CD4-positive, alpha-beta T cell treated with Interleukin-17A for 4 hours (primary cell): ENCODE results near the gene SCAPER.

ENCODE experiments used
- DNase-seq: peaks from one replicate; pipeline ENCODE4 v3.0.0-alpha.2; 2020; ENCODE audit warnings: mixed read lengths

SCAPER gene, protein sequence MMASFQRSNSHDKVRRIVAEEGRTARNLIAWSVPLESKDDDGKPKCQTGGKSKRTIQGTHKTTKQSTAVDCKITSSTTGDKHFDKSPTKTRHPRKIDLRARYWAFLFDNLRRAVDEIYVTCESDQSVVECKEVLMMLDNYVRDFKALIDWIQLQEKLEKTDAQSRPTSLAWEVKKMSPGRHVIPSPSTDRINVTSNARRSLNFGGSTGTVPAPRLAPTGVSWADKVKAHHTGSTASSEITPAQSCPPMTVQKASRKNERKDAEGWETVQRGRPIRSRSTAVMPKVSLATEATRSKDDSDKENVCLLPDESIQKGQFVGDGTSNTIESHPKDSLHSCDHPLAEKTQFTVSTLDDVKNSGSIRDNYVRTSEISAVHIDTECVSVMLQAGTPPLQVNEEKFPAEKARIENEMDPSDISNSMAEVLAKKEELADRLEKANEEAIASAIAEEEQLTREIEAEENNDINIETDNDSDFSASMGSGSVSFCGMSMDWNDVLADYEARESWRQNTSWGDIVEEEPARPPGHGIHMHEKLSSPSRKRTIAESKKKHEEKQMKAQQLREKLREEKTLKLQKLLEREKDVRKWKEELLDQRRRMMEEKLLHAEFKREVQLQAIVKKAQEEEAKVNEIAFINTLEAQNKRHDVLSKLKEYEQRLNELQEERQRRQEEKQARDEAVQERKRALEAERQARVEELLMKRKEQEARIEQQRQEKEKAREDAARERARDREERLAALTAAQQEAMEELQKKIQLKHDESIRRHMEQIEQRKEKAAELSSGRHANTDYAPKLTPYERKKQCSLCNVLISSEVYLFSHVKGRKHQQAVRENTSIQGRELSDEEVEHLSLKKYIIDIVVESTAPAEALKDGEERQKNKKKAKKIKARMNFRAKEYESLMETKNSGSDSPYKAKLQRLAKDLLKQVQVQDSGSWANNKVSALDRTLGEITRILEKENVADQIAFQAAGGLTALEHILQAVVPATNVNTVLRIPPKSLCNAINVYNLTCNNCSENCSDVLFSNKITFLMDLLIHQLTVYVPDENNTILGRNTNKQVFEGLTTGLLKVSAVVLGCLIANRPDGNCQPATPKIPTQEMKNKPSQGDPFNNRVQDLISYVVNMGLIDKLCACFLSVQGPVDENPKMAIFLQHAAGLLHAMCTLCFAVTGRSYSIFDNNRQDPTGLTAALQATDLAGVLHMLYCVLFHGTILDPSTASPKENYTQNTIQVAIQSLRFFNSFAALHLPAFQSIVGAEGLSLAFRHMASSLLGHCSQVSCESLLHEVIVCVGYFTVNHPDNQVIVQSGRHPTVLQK (N-terminal part only)

DNA sequence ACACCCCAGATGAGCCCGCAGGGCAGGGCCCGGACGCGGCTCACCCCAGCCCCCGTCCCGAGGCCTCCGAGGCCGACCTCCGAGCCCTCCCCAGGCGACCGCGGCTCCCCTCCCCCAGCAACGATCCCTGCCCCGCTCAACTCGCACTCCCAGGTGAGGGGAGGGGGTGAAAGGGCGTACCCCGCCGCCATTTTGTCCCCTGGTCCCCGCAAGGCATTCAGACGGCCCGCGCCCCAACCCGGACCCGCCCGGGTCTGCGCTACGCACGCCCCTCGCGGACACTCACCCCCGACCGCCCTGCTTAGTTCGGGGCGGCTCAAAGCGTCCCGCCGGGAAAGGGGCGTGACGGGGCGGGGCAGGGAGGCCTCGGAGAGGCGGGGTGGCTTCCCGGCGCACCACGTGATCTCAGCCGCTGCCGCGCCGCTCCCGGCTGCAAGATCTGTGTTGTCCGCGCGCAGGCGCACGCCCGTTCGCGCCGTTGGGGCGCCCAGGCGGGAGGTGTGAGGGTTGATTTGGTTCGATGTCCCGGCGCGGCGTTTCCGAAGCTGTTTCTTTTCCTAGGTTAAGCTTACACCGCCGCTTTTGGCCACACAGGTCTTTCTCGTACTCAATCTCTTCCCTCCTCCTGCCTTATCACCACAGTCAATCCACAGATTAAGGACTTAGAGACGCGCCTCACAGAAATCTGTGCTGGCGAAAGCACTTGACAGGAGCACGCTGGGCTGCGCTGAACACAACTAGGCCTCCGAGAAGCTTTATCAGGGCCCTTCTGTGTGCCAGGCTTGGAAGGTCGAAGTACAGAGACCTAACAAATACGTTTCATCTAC is at the start of gene SCAPER:
SCAPER (minus strand) TSS at position 328 of the 827 bp plus-strand sequence. CDS start 21,523 bp downstream, outside the sequence.
- DNase-seq, result peak; percentile 96

DNA sequence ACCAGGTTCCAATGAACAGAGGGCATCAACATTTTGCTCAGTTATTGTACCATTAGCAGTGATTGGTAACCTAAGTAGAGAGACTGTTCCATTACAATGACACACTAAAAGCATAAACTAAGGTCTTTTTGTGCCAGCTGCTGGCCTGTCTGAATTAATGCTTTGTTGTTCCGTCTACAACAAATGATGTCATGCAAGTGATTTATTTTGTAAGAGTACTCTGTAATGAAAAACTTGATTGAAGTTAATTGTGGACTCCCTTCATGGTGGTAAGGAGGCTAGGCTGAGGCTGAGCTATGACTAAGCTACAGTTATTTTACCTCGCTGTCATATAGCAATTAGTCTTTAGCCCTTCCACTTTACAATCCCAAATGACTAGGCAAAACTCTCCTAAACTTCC is 49.6 kb upstream of the SCAPER start:
- DNase-seq, result no peak

DNA sequence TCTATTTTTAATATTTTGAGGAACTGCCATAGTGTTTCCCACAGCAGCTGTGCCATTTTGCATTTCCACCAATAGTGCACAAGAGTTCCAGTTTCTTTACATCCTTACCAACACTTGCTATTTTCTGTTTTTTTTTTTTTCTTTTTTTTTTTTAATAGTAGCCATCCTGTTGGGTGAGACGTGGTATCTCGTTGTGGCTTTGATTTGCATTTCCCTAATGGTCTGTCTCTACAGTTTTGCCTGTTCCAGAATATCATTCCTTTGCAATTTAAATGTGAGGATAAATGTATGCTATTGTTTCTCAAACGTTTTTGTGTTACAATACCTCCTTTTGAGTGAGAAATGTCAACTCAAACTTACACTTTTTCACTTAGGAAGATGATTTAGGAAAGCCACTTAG is 48.8 kb upstream of the SCAPER start:
- DNase-seq, result no peak

DNA sequence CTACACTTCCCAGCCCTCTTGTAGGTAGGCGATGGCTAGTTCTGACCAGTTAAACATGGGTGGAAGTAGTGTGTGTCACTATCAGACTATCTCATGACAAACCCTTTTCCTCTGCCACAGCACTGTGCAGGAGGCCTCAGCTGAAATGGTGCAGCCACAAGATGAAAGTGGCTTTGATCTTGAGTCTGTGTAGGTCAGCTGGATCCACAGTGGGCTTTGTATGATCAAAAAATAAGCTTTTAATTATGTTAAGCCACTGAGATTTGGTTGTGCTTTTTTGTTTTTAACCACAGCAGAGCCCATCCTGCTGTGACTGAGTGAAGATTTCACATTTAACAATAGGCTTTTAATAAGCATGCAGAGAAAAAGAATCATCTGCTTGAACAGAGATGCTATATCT is 46.1 kb upstream of the SCAPER start:
- no peak for DNase-seq

DNA sequence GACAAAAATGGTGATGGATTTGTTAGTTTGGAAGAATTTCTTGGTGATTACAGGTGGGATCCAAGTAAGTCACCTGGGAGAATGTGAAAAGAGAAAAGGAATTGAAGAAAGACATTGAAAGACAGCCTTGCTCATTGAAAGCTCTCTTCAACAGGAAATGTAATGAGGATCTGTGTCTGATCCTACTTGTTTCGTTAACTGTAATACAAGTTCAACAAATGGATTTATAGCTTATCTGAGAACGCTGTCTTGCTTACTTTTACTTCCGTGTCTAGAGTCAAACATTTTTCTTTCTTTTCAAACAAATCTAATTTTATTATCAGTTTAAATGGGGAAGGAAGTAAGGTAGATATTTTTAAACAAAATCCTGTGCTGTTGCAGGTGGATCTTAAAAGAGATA is 42.3 kb upstream of the SCAPER start:
- no peak for DNase-seq

DNA sequence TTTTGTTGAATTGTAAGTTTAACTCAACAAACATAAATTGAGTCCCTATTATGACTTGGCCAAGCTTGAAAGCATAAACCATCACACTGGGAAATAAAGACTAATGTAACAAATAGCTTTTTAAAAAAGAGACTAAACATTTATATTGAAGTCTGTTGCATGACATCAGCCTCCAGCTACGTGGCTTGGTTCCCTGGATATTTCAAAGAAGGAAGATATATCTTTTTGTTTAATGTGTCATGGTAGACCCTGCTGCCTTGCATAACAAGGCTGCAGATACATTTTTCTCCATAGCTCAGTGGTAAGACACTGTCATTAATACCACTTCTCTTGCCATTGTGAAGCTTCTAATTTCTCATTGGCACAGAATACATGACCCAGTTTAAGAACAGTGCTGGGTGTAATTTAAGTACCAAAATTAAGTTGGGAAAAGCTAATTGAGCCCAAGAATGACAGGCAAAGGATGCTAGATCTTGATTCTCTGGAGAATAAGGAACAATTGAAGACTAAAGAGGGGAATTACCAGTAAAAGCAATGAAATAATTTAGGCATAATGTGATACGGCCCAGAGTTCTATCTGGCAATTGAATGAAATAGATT is 40.5 kb upstream of the SCAPER start:
- DNase-seq, result no peak

DNA sequence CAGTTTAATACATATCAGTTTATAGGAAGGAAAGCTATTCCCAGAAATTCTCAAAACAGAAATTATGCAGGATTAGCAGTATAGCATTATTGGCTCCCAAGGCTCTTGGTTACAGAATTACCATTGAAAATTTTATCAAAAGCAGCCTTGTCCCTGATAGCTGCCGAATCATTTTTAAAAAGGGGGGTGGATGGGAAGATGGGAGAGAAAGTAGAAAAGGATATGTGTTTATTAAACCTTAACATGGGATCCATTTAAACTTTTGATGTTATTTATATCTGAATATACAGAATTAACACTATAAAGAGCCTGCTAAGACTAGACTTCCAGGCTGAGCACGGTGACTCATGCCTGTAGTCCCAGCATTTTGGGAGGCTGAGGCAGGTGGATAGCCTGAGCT is 37.2 kb upstream of the SCAPER start:
- DNase-seq, result no peak

DNA sequence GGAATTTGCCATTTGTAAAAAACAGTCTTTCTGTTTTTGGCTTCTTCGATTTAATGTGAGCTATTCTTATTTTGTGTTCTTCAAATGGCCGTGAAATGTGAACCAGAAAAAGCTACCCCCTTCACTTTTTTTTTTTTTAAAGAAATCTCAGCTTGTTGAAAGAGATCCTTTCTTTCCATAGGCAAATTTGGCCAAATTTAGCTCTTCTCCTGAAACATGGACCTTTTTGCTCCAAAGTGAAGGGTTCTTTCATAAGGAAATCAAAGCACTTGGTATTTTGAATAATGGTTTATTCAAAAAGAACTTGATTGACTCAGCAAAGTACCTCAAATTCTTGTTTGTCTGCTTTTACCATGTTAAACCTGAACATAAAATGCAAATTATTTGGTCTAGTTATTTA is 36.5 kb upstream of the SCAPER start:
- no peak for DNase-seq

DNA sequence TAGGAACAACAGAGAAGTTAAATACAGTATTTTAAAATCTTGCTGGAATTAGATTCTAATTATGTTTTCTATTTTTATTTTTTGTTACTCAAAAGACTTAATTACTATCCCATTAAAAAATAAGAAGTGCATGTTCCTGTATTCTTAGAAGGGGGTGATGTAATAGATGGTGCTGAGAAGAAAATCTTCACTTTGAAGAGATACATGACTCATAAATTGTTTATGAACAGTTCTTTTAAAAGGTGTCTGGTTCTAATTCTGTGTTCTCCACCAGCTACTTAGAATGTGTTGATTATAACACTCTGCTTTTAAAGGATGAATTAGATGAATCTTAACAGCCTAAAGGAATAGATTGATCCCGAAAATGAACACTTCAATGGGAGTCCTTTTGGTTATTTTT is 34.6 kb upstream of the SCAPER start:
- DNase-seq, result no peak

DNA sequence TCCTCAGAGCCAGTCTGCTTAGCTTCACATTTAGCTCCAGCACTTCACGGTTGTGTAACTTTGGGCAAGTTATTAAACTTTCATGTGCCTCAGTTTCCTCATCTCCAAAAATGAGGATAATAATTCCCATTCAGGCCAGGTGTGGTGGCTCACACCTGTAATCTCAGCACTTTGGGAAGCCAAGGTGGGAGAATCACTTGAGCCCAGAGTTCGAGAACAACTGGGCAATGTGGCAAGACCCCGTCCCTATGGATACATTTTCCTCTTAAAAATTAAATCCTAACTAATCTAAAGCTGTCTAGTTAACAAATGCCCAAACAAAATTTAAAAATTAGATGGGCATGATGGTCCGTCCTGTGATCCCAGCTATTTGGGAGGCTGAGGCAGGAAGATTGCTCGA is 33.6 kb upstream of the SCAPER start:
- no peak for DNase-seq

DNA sequence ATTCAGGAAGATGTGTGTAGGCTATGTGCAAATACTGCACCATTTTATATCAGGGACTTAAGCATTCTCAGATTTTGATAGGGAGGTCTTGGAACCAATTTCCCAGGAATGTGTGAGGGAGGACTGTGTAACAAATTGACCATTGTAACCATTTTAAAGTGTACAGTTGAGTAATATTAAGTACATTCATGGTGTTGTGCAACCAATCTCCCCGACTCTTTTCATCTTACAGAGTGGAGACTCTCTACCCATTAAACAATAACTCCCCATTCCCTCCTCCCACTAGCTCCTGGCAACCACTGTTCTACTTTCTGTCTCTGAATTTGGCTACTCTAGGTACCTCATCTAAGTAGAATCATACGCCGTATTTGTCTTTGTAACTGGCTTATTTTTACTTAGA is 31.5 kb upstream of the SCAPER start:
- DNase-seq, result no peak

DNA sequence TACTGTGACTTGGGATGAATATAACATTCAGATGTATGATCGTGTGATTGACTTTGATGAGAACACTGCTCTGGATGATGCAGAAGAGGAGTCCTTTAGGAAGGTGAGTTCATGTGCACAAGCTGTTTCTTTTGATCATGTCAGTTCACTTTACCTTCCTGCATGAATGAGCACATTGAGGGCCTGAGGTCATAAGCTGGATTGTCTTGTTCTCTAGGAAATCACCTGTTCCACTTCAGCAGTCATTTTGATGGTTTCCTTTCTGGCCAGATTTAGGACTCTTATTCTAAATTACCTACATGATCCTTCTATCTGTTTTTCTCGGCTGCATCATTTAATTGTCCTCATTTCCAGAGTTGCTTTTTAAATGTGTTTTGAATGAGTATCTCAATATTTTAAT is 30.5 kb upstream of the SCAPER start:
- DNase-seq, result no peak

DNA sequence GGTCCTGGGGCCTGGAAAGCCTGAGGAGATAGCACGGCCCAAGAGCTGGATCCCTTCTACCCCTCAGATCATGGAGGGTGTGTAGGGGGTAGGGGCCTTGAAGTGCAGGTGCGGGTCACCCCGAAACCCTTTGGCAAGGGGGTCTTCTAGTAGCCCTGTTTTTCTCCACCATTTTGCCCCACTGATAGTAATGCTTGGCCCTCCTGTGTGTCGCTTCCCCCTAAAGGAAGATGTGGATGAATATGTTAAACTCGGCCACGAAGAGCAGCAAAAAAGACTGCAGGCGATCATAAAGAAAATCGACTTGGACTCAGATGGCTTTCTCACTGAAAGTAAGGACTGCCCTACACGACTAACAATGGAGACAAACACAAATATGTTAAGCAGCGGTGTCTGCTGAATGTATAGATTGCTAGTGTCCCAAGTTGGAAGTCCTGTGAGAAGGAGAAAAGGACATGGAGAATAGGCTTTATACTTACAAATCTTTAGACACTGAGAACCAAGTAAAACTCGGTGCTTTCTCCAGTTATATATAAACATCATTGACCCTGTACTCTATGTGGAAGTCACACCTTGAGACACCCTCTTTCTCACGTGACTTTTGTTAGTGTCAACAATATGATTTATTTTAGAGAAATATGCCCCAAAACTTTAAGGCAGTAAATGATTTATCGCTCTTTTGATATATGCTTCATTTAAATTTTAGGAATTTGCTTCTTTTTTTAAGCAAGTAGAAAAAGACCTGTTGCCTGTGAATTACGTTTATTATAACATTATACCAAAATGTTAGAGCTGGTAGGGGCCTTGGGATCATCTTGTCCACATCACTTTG is 27.2 kb upstream of the SCAPER start:
- no peak for DNase-seq

DNA sequence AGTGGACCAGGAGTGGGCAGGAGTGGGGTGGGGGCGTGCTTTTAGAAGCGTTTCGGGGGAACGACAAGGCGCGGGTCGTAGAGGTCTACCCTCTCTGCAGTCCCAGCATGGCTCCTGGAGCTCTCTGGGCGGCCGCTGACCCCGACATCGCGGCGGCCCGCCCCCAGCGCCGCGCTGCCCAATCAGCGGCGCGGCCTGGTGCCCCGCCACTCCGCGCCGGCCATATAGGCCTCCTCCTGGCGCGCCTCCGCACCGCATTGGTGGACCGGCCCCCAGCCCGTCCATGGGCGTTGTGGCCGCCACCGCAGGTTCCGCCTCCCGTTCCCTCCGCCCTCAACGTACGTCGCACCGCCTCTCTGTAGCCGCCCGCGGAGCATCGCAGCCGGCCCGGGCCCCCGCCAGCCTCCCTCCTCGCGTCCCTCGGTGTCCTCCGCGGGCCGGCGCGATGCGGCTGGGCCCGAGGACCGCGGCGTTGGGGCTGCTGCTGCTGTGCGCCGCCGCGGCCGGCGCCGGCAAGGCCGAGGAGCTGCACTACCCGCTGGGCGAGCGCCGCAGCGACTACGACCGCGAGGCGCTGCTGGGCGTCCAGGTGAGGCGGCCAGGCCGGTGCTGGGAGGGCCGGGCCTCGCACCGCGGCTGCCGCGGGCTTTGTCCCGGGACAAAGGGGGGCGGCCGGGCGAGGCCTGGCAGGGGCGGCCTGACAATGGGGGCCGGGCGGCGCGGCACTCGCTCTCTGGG is 26.4 kb upstream of the SCAPER start, which contains the start of gene RCN2:
RCN2 (plus strand) TSS at position 353 of the 738 bp plus-strand sequence; CDS start at position 446, 93 bp downstream.
- peak; percentile 95 for DNase-seq

DNA sequence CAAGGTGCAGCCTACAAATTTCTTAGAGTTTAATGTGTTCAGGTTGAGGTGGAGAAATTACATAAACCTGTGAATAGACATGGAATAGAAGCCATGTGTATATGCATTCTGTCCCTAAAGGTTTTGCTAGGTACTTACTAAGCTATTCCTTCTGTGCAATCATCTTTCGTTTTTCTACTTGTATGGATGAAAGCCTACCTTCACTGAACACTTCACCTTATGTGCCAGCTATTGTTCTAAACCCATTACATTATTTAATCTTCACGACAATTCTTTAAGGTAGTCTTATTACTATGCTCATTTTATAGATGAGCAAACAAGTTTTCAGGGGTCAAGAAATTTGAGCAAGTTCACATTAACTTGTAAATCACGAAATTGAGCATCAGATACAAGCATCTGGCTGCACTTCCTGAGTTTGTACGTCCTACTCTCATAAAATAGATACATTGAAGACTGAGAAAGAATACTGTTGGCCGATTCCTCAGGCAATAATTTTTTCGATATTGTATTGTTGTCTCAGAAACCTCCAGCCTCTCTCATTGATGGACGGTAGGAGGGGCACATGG is 25.8 kb upstream of the SCAPER start:
- no peak for DNase-seq

DNA sequence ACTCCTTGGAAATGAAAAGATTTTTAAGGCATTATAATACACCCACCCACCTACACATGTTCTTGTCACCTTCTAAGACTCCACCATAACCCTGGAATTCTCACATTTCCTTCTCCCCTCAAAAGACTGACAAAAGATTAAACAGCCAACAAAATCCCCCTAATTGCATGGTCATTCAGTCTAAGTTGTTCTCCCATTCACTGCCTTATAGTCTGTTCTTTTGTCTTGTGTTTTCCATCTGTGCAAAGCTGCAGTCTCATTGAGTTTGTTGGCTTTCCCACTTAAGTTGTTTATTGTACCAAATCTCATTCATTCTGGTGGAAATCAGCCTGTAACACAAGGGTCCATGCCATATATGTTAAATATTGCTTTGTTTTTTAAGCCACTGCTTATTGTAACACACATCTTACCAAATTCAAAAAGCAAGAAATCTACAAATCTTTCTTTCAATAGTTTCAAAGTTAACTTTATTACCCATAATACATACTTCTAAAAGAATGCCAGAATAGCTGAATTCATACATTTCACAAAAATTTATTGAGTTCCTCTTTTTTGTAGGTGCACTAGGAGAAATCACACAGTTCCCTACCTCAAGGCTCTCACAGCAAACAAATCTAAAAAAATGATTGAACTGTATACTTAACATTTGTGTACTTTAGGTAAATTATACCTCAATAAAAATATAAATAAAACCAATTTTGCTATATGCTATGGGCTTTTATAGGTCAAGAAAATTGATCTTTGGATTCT is 24.0 kb upstream of the SCAPER start:
- no peak for DNase-seq

DNA sequence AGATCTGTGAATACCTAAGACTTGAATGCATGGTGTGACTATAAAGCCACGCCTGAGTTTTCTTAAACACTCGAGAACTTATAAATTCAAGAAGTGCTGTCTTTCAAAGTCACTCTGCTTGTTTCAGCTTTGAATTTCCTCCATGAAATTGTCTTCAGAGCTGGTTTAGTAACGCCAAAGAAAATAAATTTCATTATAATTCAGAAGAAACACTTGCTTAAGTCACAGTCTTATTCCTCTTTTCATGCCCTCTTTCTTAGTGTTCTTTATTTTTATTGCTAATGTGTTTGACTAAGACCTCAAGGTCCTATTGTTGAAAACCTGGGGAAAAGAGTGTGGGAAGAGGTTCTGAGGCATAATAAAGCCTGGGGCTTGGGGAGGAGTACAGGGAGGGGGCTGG is 23.1 kb upstream of the SCAPER start:
- no peak for DNase-seq

DNA sequence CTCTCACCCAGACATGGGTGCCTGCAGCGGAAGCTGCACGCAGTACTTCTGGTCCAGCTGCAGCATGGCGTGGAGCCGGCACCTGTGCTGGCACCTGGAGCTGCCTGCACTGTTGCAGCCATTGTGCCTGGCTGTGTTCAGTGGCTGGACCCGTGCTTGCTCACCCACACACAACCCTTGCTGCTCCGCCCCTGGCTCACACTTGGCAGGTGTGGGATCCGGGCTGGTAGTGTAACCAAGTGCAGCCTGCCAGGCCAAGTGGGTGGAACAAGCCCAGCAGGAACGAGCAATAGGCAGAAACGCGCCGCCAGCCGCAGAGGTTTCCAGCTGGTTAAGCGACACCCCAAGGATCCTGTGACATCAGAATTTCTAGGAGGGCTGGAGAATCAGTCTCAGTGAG is 11.2 kb upstream of the SCAPER start:
- no peak for DNase-seq

DNA sequence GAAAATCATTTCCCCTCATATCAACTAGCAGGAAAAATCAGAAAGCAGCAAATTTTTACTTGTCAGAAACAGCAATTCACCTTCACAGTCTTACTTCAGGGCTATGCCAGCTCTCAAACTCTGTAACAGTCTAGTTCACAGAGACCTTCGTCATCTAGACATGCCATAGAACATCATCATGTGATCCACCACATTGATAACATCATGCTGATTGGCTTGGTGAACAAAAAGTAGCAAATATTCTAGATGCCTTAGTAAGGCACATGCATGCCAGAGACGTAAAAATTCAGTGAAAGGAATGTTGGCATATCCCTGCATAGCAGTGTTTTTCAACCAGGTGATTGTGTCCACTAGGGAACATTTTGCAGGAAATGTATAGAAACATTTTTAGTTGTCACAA is 8.6 kb upstream of the SCAPER start:
- DNase-seq, result no peak
